ENCODE data around the gene CBARP. TPM values are rescaled to one million over a fixed set of nuclear protein-coding genes. Genes with fewer than 3 reads are reported as not detected.

Gene CBARP
- total RNA-seq, 1 donor from 2014 or later = 1.0 TPM

GRCh38 chr19:1231729-1232637, 5.8 kb downstream of the CBARP start:
- Histone ChIP-seq H3K36me3 (peaks cover 12% of the 10 kb centered on the region), H3K27me3 (no peaks in the 10 kb centered on the region), H3K4me1 (peaks cover 24% of the 10 kb centered on the region), H3K27ac (peak overlapping the region; percentile 18), H3K9me3 (no peaks in the 10 kb centered on the region), H3K4me3 (no peak overlapping the region)
- ATAC-seq (peak; percentile 60), DNase-seq (no peak)
- intact Hi-C loops (cut with DNase I) = no loop called here
- no peak for TF ChIP-seq CTCF (IDR thresholded peaks at IDR 0.05)

GRCh38 chr19:1230783-1231489, 6.9 kb downstream of the CBARP start:
- H3K9me3 ChIP-seq = no peaks in the 10 kb centered on the region
- no peaks in the 10 kb centered on the region for H3K27me3 ChIP-seq
- no peak for ATAC-seq
- intact Hi-C loops (cut with DNase I) = no loop called here
- peaks cover 23% of the 10 kb centered on the region for H3K4me1 ChIP-seq
- peaks cover 20% of the 10 kb centered on the region for H3K36me3 ChIP-seq
- no peak overlapping the region for H3K27ac ChIP-seq
- no peak for TF ChIP-seq CTCF (IDR thresholded peaks at IDR 0.05)
- no peak for DNase-seq
- H3K4me3 ChIP-seq = no peak overlapping the region

- no peaks in the 10 kb centered on the region for H3K9me3 ChIP-seq
- intact Hi-C loops (cut with DNase I) = no loop called here
- TF ChIP-seq CTCF (IDR thresholded peaks at IDR 0.05) = no peak
- peaks cover 26% of the 10 kb centered on the region for H3K36me3 ChIP-seq
- no peak for ATAC-seq
- no peak overlapping the region for H3K4me3 ChIP-seq
- DNase-seq = no peak
- no peaks in the 10 kb centered on the region for H3K27me3 ChIP-seq
- no peak overlapping the region for H3K27ac ChIP-seq
- H3K4me1 ChIP-seq = peaks cover 23% of the 10 kb centered on the region
Measured at GRCh38 chr19:1229924-1230782, 7.7 kb downstream of the CBARP start.

DNA sequence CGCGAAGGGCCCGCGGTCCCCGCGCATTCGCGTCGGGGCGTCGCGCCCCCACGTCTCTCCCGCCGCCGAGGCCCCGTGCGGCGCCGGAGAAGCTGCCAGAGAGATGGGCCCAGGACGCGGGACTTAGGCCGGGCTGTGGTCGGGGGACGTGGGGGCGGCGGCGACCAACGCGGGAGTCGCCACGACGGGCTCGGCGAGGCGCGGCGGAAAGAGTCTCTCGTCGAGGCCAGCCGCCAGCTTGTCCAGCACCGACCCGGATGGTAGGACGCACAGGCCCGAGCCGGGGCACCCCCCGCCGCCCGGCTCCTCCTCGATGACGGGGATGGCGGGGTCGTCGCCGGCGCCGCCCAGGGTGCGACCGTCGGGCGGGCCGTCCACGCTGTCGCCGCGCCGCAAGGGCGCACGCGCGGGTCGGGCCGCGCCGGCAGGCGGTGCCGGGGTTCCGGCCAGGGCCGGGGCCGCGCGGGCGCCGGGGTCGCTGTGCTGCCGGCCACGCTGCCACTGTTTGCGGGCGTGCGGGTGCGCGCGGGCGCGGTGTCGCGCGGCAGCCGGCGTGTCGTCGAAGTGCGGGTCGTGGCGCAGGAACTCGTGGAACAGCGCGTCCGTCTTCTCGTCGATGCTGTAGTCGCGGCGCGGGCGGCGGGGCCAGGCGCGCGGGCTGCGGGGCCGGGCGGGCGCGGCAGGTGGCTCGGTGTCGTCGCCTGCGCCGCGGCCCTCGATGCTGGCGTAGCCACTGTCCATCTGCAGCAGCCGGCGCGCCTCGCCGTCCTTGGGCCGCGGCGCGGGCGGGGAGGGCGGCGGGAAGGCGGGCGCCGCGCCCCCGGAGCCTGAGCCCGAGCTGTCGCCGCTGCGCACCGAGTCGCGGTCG, 8.5 kb downstream of the CBARP start:
- no peak overlapping the region for H3K27ac ChIP-seq
- peaks cover 23% of the 10 kb centered on the region for H3K4me1 ChIP-seq
- no peaks in the 10 kb centered on the region for H3K27me3 ChIP-seq
- ATAC-seq = no peak
- intact Hi-C loops (cut with DNase I) = no loop called here
- TF ChIP-seq CTCF (IDR thresholded peaks at IDR 0.05) = no peak
- H3K36me3 ChIP-seq = peaks cover 29% of the 10 kb centered on the region
- no peak overlapping the region for H3K4me3 ChIP-seq
- DNase-seq = no peak
- no peaks in the 10 kb centered on the region for H3K9me3 ChIP-seq

Measured in upper lobe of right lung (tissue), 1 donor.